Nephron progenitor cell (in vitro differentiated cells): Measurements from ENCODE around the gene PDE2A.

Experiments used
- DNase-seq: peaks from one replicate; pipeline ENCODE4 v3.0.0; 2021
- H3K27ac Mint-ChIP-seq: 2 replicates; pipeline ENCODE4 v1.8.0; 2021; ENCODE audit warnings: mild to moderate bottlenecking, moderate library complexity, mixed read lengths
- H3K27me3 Mint-ChIP-seq: 2 replicates; pipeline ENCODE4 v1.8.0; 2021; ENCODE audit warnings: mild to moderate bottlenecking, low read depth, mixed read lengths; ENCODE audit not compliant: poor library complexity
- H3K36me3 Mint-ChIP-seq: 2 replicates; pipeline ENCODE4 v1.8.0; 2021; ENCODE audit warnings: low read depth, mixed read lengths
- H3K4me1 Mint-ChIP-seq: 2 replicates; pipeline ENCODE4 v1.8.0; 2021; ENCODE audit warnings: mixed read lengths
- H3K4me3 Mint-ChIP-seq: 2 replicates; pipeline ENCODE4 v1.8.0; 2021; ENCODE audit warnings: mild to moderate bottlenecking, moderate library complexity, mixed read lengths
- H3K9me3 Mint-ChIP-seq: 2 replicates; pipeline ENCODE4 v1.8.0; 2021; ENCODE audit warnings: mild to moderate bottlenecking, moderate library complexity, mixed read lengths
- CTCF ChIP-seq: fragments of 200-600 bp; sonication (generic); IDR thresholded peaks from 2 replicates; pipeline ENCODE4 v1.5.0; 2021; ENCODE audit warnings: antibody characterized with exemption

The PDE2A gene

GRCh38 chr11:72630104-72630852 is 43.9 kb downstream of the PDE2A start:
- Mint-ChIP-seq H3K4me1 (peaks cover 25% of the 10 kb centered on the region), H3K36me3 (no peaks in the 10 kb centered on the region), H3K9me3 (no peaks in the 10 kb centered on the region), H3K27me3 (peaks cover 11% of the 10 kb centered on the region), H3K4me3 (no peak overlapping the region), H3K27ac (peak overlapping the region; percentile 72)
- DNase-seq: no peak
- TF ChIP-seq CTCF: no peak

- TF ChIP-seq CTCF: no peak
- peaks cover 28% of the 10 kb centered on the region for H3K4me1 Mint-ChIP-seq
- H3K27me3 Mint-ChIP-seq: peaks cover 16% of the 10 kb centered on the region
- no peak for DNase-seq
- no peaks in the 10 kb centered on the region for H3K9me3 Mint-ChIP-seq
- H3K36me3 Mint-ChIP-seq: no peaks in the 10 kb centered on the region
- no peak overlapping the region for H3K27ac Mint-ChIP-seq
- no peak overlapping the region for H3K4me3 Mint-ChIP-seq
Measured at GRCh38 chr11:72629266-72629665, 45.0 kb downstream of the PDE2A start.

GRCh38 chr11:72627594-72628281 is 46.5 kb downstream of the PDE2A start:
- peaks cover 24% of the 10 kb centered on the region for H3K27me3 Mint-ChIP-seq
- TF ChIP-seq CTCF: no peak
- H3K27ac Mint-ChIP-seq: no peak overlapping the region
- H3K4me1 Mint-ChIP-seq: peaks cover 24% of the 10 kb centered on the region
- H3K36me3 Mint-ChIP-seq: no peaks in the 10 kb centered on the region
- no peaks in the 10 kb centered on the region for H3K9me3 Mint-ChIP-seq
- no peak overlapping the region for H3K4me3 Mint-ChIP-seq
- DNase-seq: no peak

- peaks cover 17% of the 10 kb centered on the region for H3K4me1 Mint-ChIP-seq
- no peak for TF ChIP-seq CTCF
- no peak for DNase-seq
- H3K27ac Mint-ChIP-seq: no peak overlapping the region
- H3K36me3 Mint-ChIP-seq: no peaks in the 10 kb centered on the region
- no peak overlapping the region for H3K4me3 Mint-ChIP-seq
- no peaks in the 10 kb centered on the region for H3K9me3 Mint-ChIP-seq
- H3K27me3 Mint-ChIP-seq: peaks cover 24% of the 10 kb centered on the region
Measured at GRCh38 chr11:72626414-72626936, 47.7 kb downstream of the PDE2A start.

- peaks cover 17% of the 10 kb centered on the region for H3K4me1 Mint-ChIP-seq
- no peak overlapping the region for H3K4me3 Mint-ChIP-seq
- no peak for TF ChIP-seq CTCF
- DNase-seq: no peak
- peaks cover 21% of the 10 kb centered on the region for H3K27me3 Mint-ChIP-seq
- no peak overlapping the region for H3K27ac Mint-ChIP-seq
- H3K36me3 Mint-ChIP-seq: no peaks in the 10 kb centered on the region
- no peaks in the 10 kb centered on the region for H3K9me3 Mint-ChIP-seq
Measured at GRCh38 chr11:72625691-72626413, 48.4 kb downstream of the PDE2A start.
